Thymus (tissue), 11 donors: ENCODE data around the gene RANBP9. TPM values are rescaled to one million over a fixed set of nuclear protein-coding genes. Genes with fewer than 3 reads are reported as not detected.
A peak's percentile ranks its signal among the peaks of the same experiment; 100 is the strongest.

Source experiments
- DNase-seq, 9 donors: peaks; one replicate each; pipeline ENCODE4 v3.0.0-alpha.2; 2013; ENCODE audit warnings: low spot score in 9 of 9, low read depth in 6 of 9, missing footprints in 1 of 9
- H3K27ac ChIP-seq, 2 donors: one replicate each; pipeline ENCODE4 v1.5.1; 2013; ENCODE audit warnings: control low read depth in 1 of 2, low read depth in 1 of 2, low read length in 1 of 2, mild to moderate bottlenecking in 1 of 2, moderate library complexity in 1 of 2
- H3K27me3 ChIP-seq, 2 donors: one replicate each; pipeline ENCODE4 v1.5.1; 2013; ENCODE audit warnings: low read length in 1 of 2; ENCODE audit not compliant: control insufficient read depth in 2 of 2, insufficient read depth in 1 of 2
- H3K36me3 ChIP-seq, 2 donors: one replicate each; pipeline ENCODE4 v1.5.1; 2013; ENCODE audit warnings: low read length in 1 of 2, mild to moderate bottlenecking in 1 of 2, moderate library complexity in 1 of 2; ENCODE audit not compliant: control insufficient read depth in 2 of 2, insufficient read depth in 2 of 2
- H3K4me1 ChIP-seq, 2 donors: one replicate each; pipeline ENCODE4 v1.5.1; 2013; ENCODE audit warnings: low read length in 2 of 2; ENCODE audit not compliant: control insufficient read depth in 2 of 2, insufficient read depth in 2 of 2
- H3K4me3 ChIP-seq, 2 donors: one replicate each; pipeline ENCODE4 v1.5.1; 2013; ENCODE audit warnings: low read length in 2 of 2, control low read depth in 1 of 2, mild to moderate bottlenecking in 1 of 2
- H3K9me3 ChIP-seq, 2 donors: one replicate each; pipeline ENCODE4 v1.5.1; 2013; ENCODE audit warnings: low read length in 1 of 2, mild to moderate bottlenecking in 1 of 2; ENCODE audit not compliant: control insufficient read depth in 2 of 2, insufficient read depth in 1 of 2
- WGBS: extraction: QIAGEN DNeasy Blood & Tissue Kit; methylation state at CpG from one replicate; pipeline ENCODE4 v1.1.7; 2013; 5-methylcytosine and 5-hydroxymethylcytosine counted together
- polyA plus RNA-seq: library from polyadenylated mRNA; stranded (reverse); fragments of 200-250 nt; gene quantifications from one replicate; pipeline ENCODE4 v1.2.3, GENCODE V29; 2013
- total RNA-seq: library from RNA; stranded (reverse); fragments of 120-200 nt; gene quantifications from one replicate; pipeline ENCODE4 v1.2.4, GENCODE V29; 2013
- donor health status: healthy.

The RANBP9 gene
- total and polyA plus RNA-seq, 2 donors = 23.4 to 37.9 TPM

- peaks cover 0 to 7% of the 10 kb centered on the region in 2 donors for H3K9me3 ChIP-seq
- WGBS = 91% methylated on average over 22 of the region's 22 CpGs
- H3K4me1 ChIP-seq = peaks cover 3 to 4% of the 10 kb centered on the region in 2 donors
- no peak overlapping the region for H3K27ac ChIP-seq
- H3K4me3 ChIP-seq = no peak overlapping the region
- H3K36me3 ChIP-seq = no peaks in the 10 kb centered on the region
- no peak for DNase-seq
- no peaks in the 10 kb centered on the region for H3K27me3 ChIP-seq
Measured at GRCh38 chr6:13716955-13717295, 5.3 kb upstream of the RANBP9 start.

- 96% methylated on average over 39 of the region's 39 CpGs for WGBS
- Histone ChIP-seq H3K4me1 (peaks cover 3 to 4% of the 10 kb centered on the region in 2 donors), H3K27ac (no peak overlapping the region), H3K36me3 (no peaks in the 10 kb centered on the region), H3K9me3 (peaks cover 0 to 7% of the 10 kb centered on the region in 2 donors), H3K4me3 (no peak overlapping the region), H3K27me3 (no peaks in the 10 kb centered on the region)
- no peak for DNase-seq
Measured at GRCh38 chr6:13716225-13716954, 4.8 kb upstream of the RANBP9 start.

- DNase-seq = no peak
- Histone ChIP-seq H3K4me3 (no peak overlapping the region), H3K9me3 (peaks cover 0 to 7% of the 10 kb centered on the region in 2 donors), H3K36me3 (no peaks in the 10 kb centered on the region), H3K4me1 (peaks cover 3 to 4% of the 10 kb centered on the region in 2 donors), H3K27ac (no peak overlapping the region), H3K27me3 (no peaks in the 10 kb centered on the region)
- 95% methylated on average over 3 of the region's 3 CpGs for WGBS
Measured at GRCh38 chr6:13715444-13715883, 3.8 kb upstream of the RANBP9 start.

GRCh38 chr6:13712599-13712898, 914 bp upstream of the RANBP9 start:
- Histone ChIP-seq H3K9me3 (peaks cover 0 to 7% of the 10 kb centered on the region in 2 donors), H3K4me1 (peaks cover 7 to 10% of the 10 kb centered on the region in 2 donors), H3K27me3 (no peaks in the 10 kb centered on the region), H3K4me3 (peak overlapping the region; percentile 73 to 87), H3K27ac (peak overlapping the region; percentile 93 to 96), H3K36me3 (no peaks in the 10 kb centered on the region)
- 2% methylated on average over 4 of the region's 4 CpGs for WGBS
- DNase-seq = no peak

GRCh38 chr6:13711324-13711732, 307 bp downstream of the RANBP9 start:
- Histone ChIP-seq H3K27ac (peak overlapping the region in 1 of 2 donors; percentile 96), H3K9me3 (no peaks in the 10 kb centered on the region), H3K4me3 (peak overlapping the region; percentile 25 to 87), H3K4me1 (peaks cover 7 to 10% of the 10 kb centered on the region in 2 donors), H3K36me3 (no peaks in the 10 kb centered on the region), H3K27me3 (no peaks in the 10 kb centered on the region)
- under 1% methylated on average over 62 of the region's 62 CpGs for WGBS
- peak in 3 of 9 donors; percentile 37 to 77 (median 46) for DNase-seq

- Histone ChIP-seq H3K4me3 (peak overlapping the region; percentile 83 to 87), H3K27me3 (no peaks in the 10 kb centered on the region), H3K27ac (peak overlapping the region; percentile 94 to 96), H3K36me3 (peaks cover 0 to under 1% of the 10 kb centered on the region in 2 donors), H3K9me3 (no peaks in the 10 kb centered on the region), H3K4me1 (peaks cover 7 to 10% of the 10 kb centered on the region in 2 donors)
- peak in 5 of 9 donors; percentile 21 to 61 (median 30) for DNase-seq
- under 1% methylated on average over 73 of the region's 73 CpGs for WGBS
Measured at GRCh38 chr6:13710552-13711323, 897 bp downstream of the RANBP9 start.

- peaks cover 7 to 10% of the 10 kb centered on the region in 2 donors for H3K4me1 ChIP-seq
- 1% methylated on average over 10 of the region's 10 CpGs for WGBS
- H3K4me3 ChIP-seq = peak overlapping the region; percentile 83 to 87
- H3K9me3 ChIP-seq = no peaks in the 10 kb centered on the region
- peak in 7 of 9 donors; percentile 39 to 86 (median 62) for DNase-seq
- H3K27ac ChIP-seq = peak overlapping the region; percentile 94
- H3K36me3 ChIP-seq = peaks cover 0 to 4% of the 10 kb centered on the region in 2 donors
- H3K27me3 ChIP-seq = no peaks in the 10 kb centered on the region
Measured at GRCh38 chr6:13709689-13710551, 1.7 kb downstream of the RANBP9 start.

- WGBS = 7% methylated on average over 5 of the region's 5 CpGs
- H3K36me3 ChIP-seq = peaks cover 0 to 4% of the 10 kb centered on the region in 2 donors
- peak overlapping the region in 1 of 2 donors; percentile 94 for H3K27ac ChIP-seq
- peak overlapping the region; percentile 83 to 87 for H3K4me3 ChIP-seq
- no peaks in the 10 kb centered on the region for H3K9me3 ChIP-seq
- peak in 3 of 9 donors; percentile 23 to 62 (median 35) for DNase-seq
- H3K4me1 ChIP-seq = peaks cover 7 to 10% of the 10 kb centered on the region in 2 donors
- no peaks in the 10 kb centered on the region for H3K27me3 ChIP-seq
Measured at GRCh38 chr6:13708736-13709135, 2.9 kb downstream of the RANBP9 start.
